ENCODE measurements around the gene UNC5CL.

Gene UNC5CL

GRCh38 chr6:40998661-40999060 is 40.4 kb downstream of the UNC5CL start:
- H3K4me3 Mint-ChIP-seq, result no peak overlapping the region
- H3K27me3 Mint-ChIP-seq, result peaks cover 44% of the 10 kb centered on the region
- H3K9me3 Mint-ChIP-seq, result no peaks in the 10 kb centered on the region
- intact Hi-C loops (cut with micrococcal nuclease), result no loop called here
- no peaks in the 10 kb centered on the region for H3K36me3 Mint-ChIP-seq (ENCODE audit: low read depth)
- H3K4me1 Mint-ChIP-seq (ENCODE audit: low read depth), result peaks cover 12% of the 10 kb centered on the region
- no peak overlapping the region for H3K27ac Mint-ChIP-seq

- intact Hi-C loops (cut with micrococcal nuclease), result no loop called here
- H3K4me3 Mint-ChIP-seq, result no peak overlapping the region
- no peaks in the 10 kb centered on the region for H3K9me3 Mint-ChIP-seq
- H3K27ac Mint-ChIP-seq, result no peak overlapping the region
- peaks cover 12% of the 10 kb centered on the region for H3K4me1 Mint-ChIP-seq (ENCODE audit: low read depth)
- no peaks in the 10 kb centered on the region for H3K36me3 Mint-ChIP-seq (ENCODE audit: low read depth)
- peaks cover 37% of the 10 kb centered on the region for H3K27me3 Mint-ChIP-seq
Measured at GRCh38 chr6:40997234-40997957, 41.6 kb downstream of the UNC5CL start.

GRCh38 chr6:40996591-40997233 is 42.3 kb downstream of the UNC5CL start:
- H3K4me3 Mint-ChIP-seq, result no peak overlapping the region
- no peaks in the 10 kb centered on the region for H3K9me3 Mint-ChIP-seq
- no peaks in the 10 kb centered on the region for H3K36me3 Mint-ChIP-seq (ENCODE audit: low read depth)
- intact Hi-C loops (cut with micrococcal nuclease), result no loop called here
- H3K4me1 Mint-ChIP-seq (ENCODE audit: low read depth), result peaks cover 12% of the 10 kb centered on the region
- H3K27ac Mint-ChIP-seq, result no peak overlapping the region
- H3K27me3 Mint-ChIP-seq, result peaks cover 35% of the 10 kb centered on the region

GRCh38 chr6:40992746-40993145 is 46.3 kb downstream of the UNC5CL start:
- intact Hi-C loops (cut with micrococcal nuclease), result no loop called here
- no peak overlapping the region for H3K4me3 Mint-ChIP-seq
- no peak overlapping the region for H3K27ac Mint-ChIP-seq
- peaks cover 34% of the 10 kb centered on the region for H3K27me3 Mint-ChIP-seq
- no peaks in the 10 kb centered on the region for H3K9me3 Mint-ChIP-seq
- no peaks in the 10 kb centered on the region for H3K4me1 Mint-ChIP-seq (ENCODE audit: low read depth)
- H3K36me3 Mint-ChIP-seq (ENCODE audit: low read depth), result no peaks in the 10 kb centered on the region

- Mint-ChIP-seq H3K36me3 (ENCODE audit: low read depth) (no peaks in the 10 kb centered on the region), H3K27ac (no peak overlapping the region), H3K9me3 (no peaks in the 10 kb centered on the region), H3K4me3 (no peak overlapping the region), H3K27me3 (peaks cover 39% of the 10 kb centered on the region), H3K4me1 (ENCODE audit: low read depth) (no peaks in the 10 kb centered on the region)
- intact Hi-C loops (cut with micrococcal nuclease), result no loop called here
Measured at GRCh38 chr6:40990301-40990700, 48.7 kb downstream of the UNC5CL start.

GRCh38 chr6:40989204-40990169 is 49.5 kb downstream of the UNC5CL start:
- no peaks in the 10 kb centered on the region for H3K4me1 Mint-ChIP-seq (ENCODE audit: low read depth)
- no peak overlapping the region for H3K4me3 Mint-ChIP-seq
- H3K36me3 Mint-ChIP-seq (ENCODE audit: low read depth), result no peaks in the 10 kb centered on the region
- peaks cover 41% of the 10 kb centered on the region for H3K27me3 Mint-ChIP-seq
- intact Hi-C loops (cut with micrococcal nuclease), result no loop called here
- H3K9me3 Mint-ChIP-seq, result no peaks in the 10 kb centered on the region
- H3K27ac Mint-ChIP-seq, result no peak overlapping the region

GRCh38 chr6:40988634-40989033 is 50.4 kb downstream of the UNC5CL start:
- Mint-ChIP-seq H3K27me3 (peaks cover 44% of the 10 kb centered on the region), H3K4me3 (no peak overlapping the region), H3K9me3 (no peaks in the 10 kb centered on the region), H3K27ac (no peak overlapping the region), H3K36me3 (ENCODE audit: low read depth) (no peaks in the 10 kb centered on the region), H3K4me1 (ENCODE audit: low read depth) (no peaks in the 10 kb centered on the region)
- intact Hi-C loops (cut with micrococcal nuclease), result no loop called here

GRCh38 chr6:40986921-40987819 is 51.9 kb downstream of the UNC5CL start:
- Mint-ChIP-seq H3K9me3 (no peaks in the 10 kb centered on the region), H3K4me1 (ENCODE audit: low read depth) (no peaks in the 10 kb centered on the region), H3K27ac (no peak overlapping the region), H3K4me3 (no peak overlapping the region), H3K27me3 (peaks cover 46% of the 10 kb centered on the region), H3K36me3 (ENCODE audit: low read depth) (no peaks in the 10 kb centered on the region)
- intact Hi-C loops (cut with micrococcal nuclease), result no loop called here

GRCh38 chr6:40986364-40986763 is 52.7 kb downstream of the UNC5CL start:
- H3K4me1 Mint-ChIP-seq (ENCODE audit: low read depth), result no peaks in the 10 kb centered on the region
- H3K4me3 Mint-ChIP-seq, result no peak overlapping the region
- no peaks in the 10 kb centered on the region for H3K9me3 Mint-ChIP-seq
- intact Hi-C loops (cut with micrococcal nuclease), result no loop called here
- H3K27me3 Mint-ChIP-seq, result peaks cover 44% of the 10 kb centered on the region
- H3K27ac Mint-ChIP-seq, result no peak overlapping the region
- H3K36me3 Mint-ChIP-seq (ENCODE audit: low read depth), result no peaks in the 10 kb centered on the region

GRCh38 chr6:40983752-40984151 is 55.3 kb downstream of the UNC5CL start:
- Mint-ChIP-seq H3K4me1 (ENCODE audit: low read depth) (no peaks in the 10 kb centered on the region), H3K9me3 (no peaks in the 10 kb centered on the region), H3K4me3 (no peak overlapping the region), H3K27me3 (peaks cover 45% of the 10 kb centered on the region), H3K27ac (no peak overlapping the region), H3K36me3 (ENCODE audit: low read depth) (no peaks in the 10 kb centered on the region)
- intact Hi-C loops (cut with micrococcal nuclease), result no loop called here

GRCh38 chr6:40982917-40983316 is 56.1 kb downstream of the UNC5CL start:
- intact Hi-C loops (cut with micrococcal nuclease), result no loop called here
- peaks cover 51% of the 10 kb centered on the region for H3K27me3 Mint-ChIP-seq

GRCh38 chr6:40978687-40979289 is 60.2 kb downstream of the UNC5CL start:
- Mint-ChIP-seq H3K9me3 (no peaks in the 10 kb centered on the region), H3K36me3 (ENCODE audit: low read depth) (no peaks in the 10 kb centered on the region), H3K27me3 (peaks cover 61% of the 10 kb centered on the region), H3K27ac (no peak overlapping the region), H3K4me3 (no peak overlapping the region), H3K4me1 (ENCODE audit: low read depth) (no peaks in the 10 kb centered on the region)
- intact Hi-C loops (cut with micrococcal nuclease), result no loop called here

More at GRCh38 chr6:40982917-40983316, 56.1 kb downstream of the UNC5CL start:
- Mint-ChIP-seq H3K4me1 (ENCODE audit: low read depth) (no peaks in the 10 kb centered on the region), H3K36me3 (ENCODE audit: low read depth) (no peaks in the 10 kb centered on the region), H3K4me3 (no peak overlapping the region), H3K9me3 (no peaks in the 10 kb centered on the region), H3K27ac (no peak overlapping the region)

- Mint-ChIP-seq H3K27me3 (peaks cover 58% of the 10 kb centered on the region), H3K9me3 (no peaks in the 10 kb centered on the region), H3K4me1 (ENCODE audit: low read depth) (no peaks in the 10 kb centered on the region), H3K27ac (no peak overlapping the region), H3K36me3 (ENCODE audit: low read depth) (no peaks in the 10 kb centered on the region), H3K4me3 (no peak overlapping the region)
- intact Hi-C loops (cut with micrococcal nuclease), result no loop called here
Measured at GRCh38 chr6:40977695-40978094, 61.3 kb downstream of the UNC5CL start.

All from dendritic cell treated with granulocyte-macrophage colony-stimulating factor and Interleukin-4, amounts not matched to agents 40 ng/mL and 50 ng/mL, for 4 days (primary cell).